H1 (cell line): Measurements from ENCODE around the gene IL16. TPM values are rescaled to one million over a fixed set of nuclear protein-coding genes. Genes with fewer than 3 reads are reported as not detected.
A peak's percentile ranks its signal among the peaks of the same experiment; 100 is the strongest.

ENCODE experiments used
- ASH2L ChIP-seq: fragments of 200-600, 300-600 bp; sonication (generic); IDR thresholded peaks from one replicate; pipeline ENCODE4 v1.7.1; 2017; ENCODE audit warnings: low read length
- CHD7 ChIP-seq: fragments of 300-600 bp; sonication (generic); IDR thresholded peaks from 2 replicates; pipeline ENCODE4 v1.7.1; 2012; ENCODE audit warnings: low read length, moderate library complexity, mild to moderate bottlenecking, inconsistent platforms; ENCODE audit not compliant: insufficient replicate concordance
- SIN3A ChIP-seq, 2 experiments: IDR thresholded peaks in 1 of 2; conservative IDR thresholded peaks in 1 of 2; 2 replicates each; pipeline ENCODE4 v1.6.1; 2011 to 2012; ENCODE audit warnings: low read length in 2 of 2, improper control_type of control experiment in 1 of 2, low read depth in 1 of 2, mild to moderate bottlenecking in 1 of 2
- TEAD4 ChIP-seq: IDR thresholded peaks from 2 replicates; pipeline ENCODE4 v1.6.1; 2012; ENCODE audit warnings: low read depth, low read length, inconsistent platforms, mixed read lengths
- polyA plus RNA-seq, 7 experiments: library from polyadenylated mRNA; depleted of rRNA in 3 of 7; stranded (reverse) in 5 of 7; unstranded in 2 of 7; fragments of >200 nt in 5 of 7; fragments of 200-250 nt in 2 of 7; gene quantifications; 1 replicate in 5 of 7; 2 replicates in 1 of 7; 4 replicates in 1 of 7; pipeline versions ENCODE4 v1.2.1 to v1.2.3, GENCODE V29; 2011 to 2013; ENCODE audit warnings: missing spikeins in 2 of 7, mixed read lengths in 2 of 7
- total RNA-seq: library from RNA; stranded (reverse); fragmentation: NEBNext Ultra II Directional; extraction: Animal tissue kit (Norgen Biotek cat#: 25700); gene quantifications from 2 replicates; pipeline ENCODE4 v1.2.1, GENCODE V29; 2021
- TF ChIP-seq, protein P1 (sequence below): IDR thresholded peaks from 2 replicates; pipeline ENCODE4 v1.6.1; 2012; ENCODE audit warnings: inconsistent platforms

The IL16 gene
- total and polyA plus RNA-seq, 2 of the 8 experiments (the other 6 are each of a cell fraction or from before 2014, with no cell fraction given), result 0.03 to 0.09 TPM

GRCh38 chr15:81303244-81304225 is 106.9 kb downstream of the IL16 start (continued):
- no peak for TF ChIP-seq CHD7
- TF ChIP-seq ASH2L, result peak; percentile 40
- TF ChIP-seq, protein P1, sequence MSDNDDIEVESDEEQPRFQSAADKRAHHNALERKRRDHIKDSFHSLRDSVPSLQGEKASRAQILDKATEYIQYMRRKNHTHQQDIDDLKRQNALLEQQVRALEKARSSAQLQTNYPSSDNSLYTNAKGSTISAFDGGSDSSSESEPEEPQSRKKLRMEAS, result peak; percentile 62
- TF ChIP-seq TEAD4, result no peak
- peak in 1 of 2 experiments; percentile 75; a peak in 2 of 4 replicates for TF ChIP-seq SIN3A (conservative IDR thresholded peaks at IDR 0.05 in 1 of 2, IDR thresholded peaks at IDR 0.05 in 1 of 2; ENCODE audit: low read depth in 1 of 2, low read length in 2 of 2)
